ENCODE results near the gene CCNY. TPM values are rescaled to one million over a fixed set of nuclear protein-coding genes. Genes with fewer than 3 reads are reported as not detected.

CCNY gene
- total RNA-seq, 1 experiment from 2014 or later = 53.3 TPM

- peaks cover 6% of the 10 kb centered on the region; the same call in 1 of the 2 replicates for H3K27me3 Mint-ChIP-seq (ENCODE audit: low read depth)
- peaks cover 8% of the 10 kb centered on the region for H3K9me3 Mint-ChIP-seq
Measured at GRCh38 chr10:35579726-35580422, 243.6 kb downstream of the CCNY start.

GRCh38 chr10:35580423-35580770 lies 244.1 kb downstream of the CCNY start:
- Mint-ChIP-seq H3K27me3 (ENCODE audit: low read depth) (peaks cover 10% of the 10 kb centered on the region), H3K9me3 (peaks cover 8% of the 10 kb centered on the region), H3K27ac (no peak overlapping the region), H3K4me1 (no peaks in the 10 kb centered on the region), H3K36me3 (peaks cover 3% of the 10 kb centered on the region), H3K4me3 (no peak overlapping the region)
- no peak for TF ChIP-seq AR (CRISPR knock-in tag; IDR thresholded peaks at IDR 0.05)
- no peak for ATAC-seq
- no peak for DNase-seq (ENCODE audit: low spot score)
- CTCF ChIA-PET = interaction anchor here (1.0 to 2.2 kb wide), 2 partner anchors 17 to 20 kb away, joined by 4 to 9 read pairs; no protein-coding TSS in a partner anchor
- POLR2A ChIA-PET = no interaction called here

More at GRCh38 chr10:35579726-35580422, 243.6 kb downstream of the CCNY start:
- H3K36me3 Mint-ChIP-seq = peaks cover 3% of the 10 kb centered on the region
- H3K4me3 Mint-ChIP-seq = no peak overlapping the region
- H3K27ac Mint-ChIP-seq = no peak overlapping the region
- ChIA-PET CTCF (interaction anchor here (1.0 to 2.2 kb wide), 3 partner anchors 14 to 20 kb away, joined by 3 to 9 read pairs (median 4); no protein-coding TSS in a partner anchor), POLR2A (interaction anchor here (0.5 kb wide), 1 partner anchor 290 kb away, joined by 4 read pairs; no protein-coding TSS in a partner anchor)
- TF ChIP-seq MAX (CRISPR knock-in tag; IDR thresholded peaks at IDR 0.05) (no peak), CTCF (IDR thresholded peaks at IDR 0.05) (no peak), USF2 (CRISPR knock-in tag; IDR thresholded peaks at IDR 0.05) (no peak), NR1H2 (CRISPR knock-in tag; IDR thresholded peaks at IDR 0.05) (no peak), ZNF671 (CRISPR knock-in tag; IDR thresholded peaks at IDR 0.05) (no peak), ELF4 (CRISPR knock-in tag; IDR thresholded peaks at IDR 0.05; ENCODE audit: low read depth) (no peak), ATF6 (CRISPR knock-in tag; IDR thresholded peaks at IDR 0.05) (no peak), TEAD4 (CRISPR knock-in tag; IDR thresholded peaks at IDR 0.05) (no peak), SMAD3 (CRISPR knock-in tag; IDR thresholded peaks at IDR 0.05; ENCODE audit: borderline replicate concordance) (no peak)
- no peaks in the 10 kb centered on the region; the same call in 1 of the 2 replicates for H3K4me1 Mint-ChIP-seq
- DNase-seq (ENCODE audit: low spot score) (no peak), ATAC-seq (no peak)

GRCh38 chr10:35581655-35582054 lies 245.3 kb downstream of the CCNY start:
- Mint-ChIP-seq H3K27me3 (ENCODE audit: low read depth) (peaks cover 10% of the 10 kb centered on the region), H3K9me3 (peaks cover 8% of the 10 kb centered on the region), H3K4me3 (no peak overlapping the region), H3K4me1 (no peaks in the 10 kb centered on the region), H3K36me3 (peaks cover 3% of the 10 kb centered on the region), H3K27ac (no peak overlapping the region)
- ATAC-seq (no peak), DNase-seq (ENCODE audit: low spot score) (no peak)
- ChIA-PET POLR2A (no interaction called here), CTCF (interaction anchor here (2.2 kb wide), 1 partner anchor 18 kb away, joined by 9 read pairs; no protein-coding TSS in a partner anchor)
- TF ChIP-seq FOXK1 (CRISPR knock-in tag; IDR thresholded peaks at IDR 0.05) (no peak), NR2C2 (CRISPR knock-in tag; IDR thresholded peaks at IDR 0.05) (no peak), ZBTB43 (CRISPR knock-in tag; IDR thresholded peaks at IDR 0.05) (no peak), ATF1 (CRISPR knock-in tag; IDR thresholded peaks at IDR 0.05) (no peak), ZNF263 (CRISPR knock-in tag; IDR thresholded peaks at IDR 0.05; ENCODE audit: low read depth) (no peak), ZNF396 (CRISPR knock-in tag; IDR thresholded peaks at IDR 0.05; ENCODE audit: borderline replicate concordance) (no peak), NFE2L1 (CRISPR knock-in tag; IDR thresholded peaks at IDR 0.05) (no peak), MLX (CRISPR knock-in tag; IDR thresholded peaks at IDR 0.05) (no peak), NFATC4 (CRISPR knock-in tag; IDR thresholded peaks at IDR 0.05) (no peak), CTCF (IDR thresholded peaks at IDR 0.05) (no peak), RORB (CRISPR knock-in tag; IDR thresholded peaks at IDR 0.05) (no peak)

Data from WTC11 (cell line).